GM20000 (cell line): ENCODE results near the gene ADAMTS1.

ENCODE experiments used
- DNase-seq: peaks from one replicate; pipeline ENCODE4 v3.0.0; 2012; ENCODE audit warnings: low spot score
- TF ChIP-seq, protein P1 (sequence below): IDR thresholded peaks from 2 replicates; pipeline ENCODE4 v1.5.1; 2012; ENCODE audit warnings: mild to moderate bottlenecking, control low read depth; ENCODE audit errors: extremely low read depth, missing control alignments

Gene ADAMTS1

DNA sequence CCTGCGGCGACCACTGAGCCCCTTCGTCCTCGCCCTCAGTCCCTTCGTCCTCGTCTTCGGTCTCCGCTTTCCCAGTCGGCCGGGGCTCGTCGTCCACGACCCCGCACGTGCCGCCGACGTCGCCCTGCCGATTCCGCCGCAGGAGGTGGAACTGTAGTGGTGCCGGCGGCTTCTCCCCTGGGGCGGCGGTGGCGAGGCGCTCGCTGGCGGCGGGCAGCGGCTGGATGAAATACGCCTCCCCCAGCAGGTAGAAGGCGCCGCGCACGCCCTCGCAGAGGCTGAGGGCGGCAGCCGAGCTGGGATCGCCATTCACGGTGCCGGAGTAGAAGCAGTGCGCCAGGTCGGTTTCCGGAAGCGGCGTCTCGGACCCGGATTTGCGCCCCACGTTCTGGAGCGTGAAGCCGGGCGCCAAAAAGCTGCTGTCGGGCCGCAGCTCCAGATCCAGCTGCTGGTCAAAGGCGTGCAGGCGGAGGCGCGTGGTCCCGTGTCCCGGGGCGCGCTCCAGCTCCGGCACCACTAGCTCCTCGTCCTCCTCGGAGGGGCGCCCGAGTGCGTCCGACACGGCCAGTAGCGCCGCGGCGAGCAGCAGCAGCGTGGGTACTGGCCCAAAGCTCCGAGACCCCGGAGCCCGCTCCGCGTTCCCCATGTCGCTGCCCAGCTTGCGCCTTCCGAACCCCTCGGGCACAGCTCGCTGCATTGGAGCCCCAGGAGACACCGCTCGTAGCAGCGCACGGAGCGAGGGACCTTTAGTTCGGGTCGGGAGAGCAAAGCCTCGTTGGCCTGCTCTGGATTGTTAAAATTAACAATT lies 747 bp downstream of the ADAMTS1 start:
- no peak for DNase-seq
- TF ChIP-seq, protein P1, sequence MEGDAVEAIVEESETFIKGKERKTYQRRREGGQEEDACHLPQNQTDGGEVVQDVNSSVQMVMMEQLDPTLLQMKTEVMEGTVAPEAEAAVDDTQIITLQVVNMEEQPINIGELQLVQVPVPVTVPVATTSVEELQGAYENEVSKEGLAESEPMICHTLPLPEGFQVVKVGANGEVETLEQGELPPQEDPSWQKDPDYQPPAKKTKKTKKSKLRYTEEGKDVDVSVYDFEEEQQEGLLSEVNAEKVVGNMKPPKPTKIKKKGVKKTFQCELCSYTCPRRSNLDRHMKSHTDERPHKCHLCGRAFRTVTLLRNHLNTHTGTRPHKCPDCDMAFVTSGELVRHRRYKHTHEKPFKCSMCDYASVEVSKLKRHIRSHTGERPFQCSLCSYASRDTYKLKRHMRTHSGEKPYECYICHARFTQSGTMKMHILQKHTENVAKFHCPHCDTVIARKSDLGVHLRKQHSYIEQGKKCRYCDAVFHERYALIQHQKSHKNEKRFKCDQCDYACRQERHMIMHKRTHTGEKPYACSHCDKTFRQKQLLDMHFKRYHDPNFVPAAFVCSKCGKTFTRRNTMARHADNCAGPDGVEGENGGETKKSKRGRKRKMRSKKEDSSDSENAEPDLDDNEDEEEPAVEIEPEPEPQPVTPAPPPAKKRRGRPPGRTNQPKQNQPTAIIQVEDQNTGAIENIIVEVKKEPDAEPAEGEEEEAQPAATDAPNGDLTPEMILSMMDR: no peak

DNA sequence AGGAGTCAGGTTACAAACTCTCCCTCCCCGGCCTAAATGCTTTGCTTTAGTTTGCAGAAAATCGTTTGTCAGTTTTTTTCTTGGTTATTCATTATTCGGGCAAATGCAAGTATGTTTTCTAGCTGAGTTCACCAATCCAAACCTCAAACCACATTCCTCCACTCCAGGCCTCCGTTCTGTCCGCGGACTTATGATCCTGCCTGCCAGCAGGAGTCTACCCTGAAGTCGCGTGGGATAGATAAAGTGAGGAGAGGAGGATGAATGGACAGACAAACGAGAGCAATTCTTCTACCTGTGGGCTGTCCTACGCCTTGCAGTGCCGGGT lies 1.3 kb downstream of the ADAMTS1 start:
- TF ChIP-seq, protein P1: no peak
- no peak for DNase-seq

DNA sequence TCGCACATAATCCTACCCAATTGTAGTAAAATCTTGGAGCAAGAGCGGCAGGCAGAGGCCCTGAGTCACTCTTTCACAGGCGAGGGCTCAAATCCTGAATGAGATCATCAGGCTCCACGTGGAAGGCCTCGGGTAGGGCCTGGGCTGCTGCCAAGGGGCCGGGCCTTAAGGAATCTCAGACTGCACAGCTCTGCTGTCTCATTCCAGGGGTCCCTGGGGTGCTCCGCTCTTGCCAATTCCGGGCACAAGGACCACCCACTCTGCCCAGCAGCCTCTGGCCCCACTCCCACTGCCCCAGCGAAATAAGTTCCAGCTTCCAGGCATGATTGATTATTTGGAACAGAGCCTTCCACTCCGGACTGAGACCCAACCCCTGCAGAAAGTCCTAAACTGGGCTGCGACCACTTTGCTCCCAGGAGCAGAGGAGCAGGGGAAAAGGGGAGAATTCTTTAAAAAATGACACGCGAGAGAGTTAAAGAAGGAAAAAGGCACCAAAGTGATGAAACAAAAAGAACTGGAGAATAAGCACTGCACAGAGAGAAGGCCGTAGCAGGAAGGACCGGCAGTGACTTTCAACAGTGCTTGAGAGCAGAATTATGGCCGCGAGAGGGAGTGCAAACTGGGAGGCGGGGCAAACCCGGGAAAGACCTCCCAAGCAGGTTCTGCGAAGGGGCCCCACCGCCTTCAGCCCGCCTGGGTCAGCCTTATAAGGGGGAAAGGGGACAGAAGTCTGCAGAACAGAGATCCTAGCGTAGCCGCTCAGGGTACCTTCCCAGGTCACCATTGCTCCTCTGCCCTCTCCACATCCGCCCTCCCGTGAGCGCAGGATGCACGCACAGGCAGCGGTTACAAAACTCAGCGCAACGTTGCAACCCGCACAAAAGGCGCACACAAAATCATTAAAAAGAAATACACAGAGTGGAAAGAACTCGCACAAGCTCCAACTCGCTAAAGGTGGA lies 2.0 kb downstream of the ADAMTS1 start:
- TF ChIP-seq, protein P1: no peak
- no peak for DNase-seq

DNA sequence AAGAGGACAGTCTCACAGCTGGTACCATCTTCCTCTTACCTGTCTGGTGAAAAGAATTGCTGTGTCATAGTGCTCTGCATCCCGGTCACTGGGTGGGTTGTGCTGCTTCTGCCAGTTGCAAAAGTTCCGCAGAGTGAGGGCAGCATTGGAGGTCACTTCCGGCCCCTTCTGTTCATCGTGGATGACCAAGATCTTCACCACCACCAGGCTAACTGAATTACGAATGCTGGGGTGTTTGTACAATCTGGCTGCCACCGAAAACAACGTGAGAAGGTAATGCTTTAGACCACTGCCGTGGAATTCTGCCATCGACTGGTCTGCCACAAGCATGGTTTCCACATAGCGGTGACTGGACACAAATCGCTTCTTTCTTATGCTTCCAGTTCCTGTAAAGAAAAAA lies 2.9 kb downstream of the ADAMTS1 start:
- DNase-seq: no peak
- TF ChIP-seq, protein P1: no peak

DNA sequence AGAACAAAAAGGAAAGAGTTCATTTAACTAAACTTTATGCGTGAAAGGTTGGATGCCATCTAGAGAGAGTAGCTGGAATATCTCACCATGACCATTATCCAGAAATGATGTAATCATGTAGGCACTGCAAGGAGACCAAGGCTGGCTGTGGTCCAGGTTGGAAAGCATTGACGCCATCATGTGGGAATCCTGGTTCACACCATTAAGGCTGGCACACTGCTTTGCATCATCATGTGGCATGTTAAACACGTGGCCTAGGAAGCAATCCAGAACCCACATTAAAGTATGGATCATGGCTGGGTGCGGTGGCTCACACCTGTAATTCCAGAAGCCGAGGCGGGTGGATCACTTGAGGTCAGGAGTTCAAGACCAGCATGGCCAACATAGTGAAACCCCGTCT lies 4.3 kb downstream of the ADAMTS1 start:
- DNase-seq: no peak
- TF ChIP-seq, protein P1: no peak

DNA sequence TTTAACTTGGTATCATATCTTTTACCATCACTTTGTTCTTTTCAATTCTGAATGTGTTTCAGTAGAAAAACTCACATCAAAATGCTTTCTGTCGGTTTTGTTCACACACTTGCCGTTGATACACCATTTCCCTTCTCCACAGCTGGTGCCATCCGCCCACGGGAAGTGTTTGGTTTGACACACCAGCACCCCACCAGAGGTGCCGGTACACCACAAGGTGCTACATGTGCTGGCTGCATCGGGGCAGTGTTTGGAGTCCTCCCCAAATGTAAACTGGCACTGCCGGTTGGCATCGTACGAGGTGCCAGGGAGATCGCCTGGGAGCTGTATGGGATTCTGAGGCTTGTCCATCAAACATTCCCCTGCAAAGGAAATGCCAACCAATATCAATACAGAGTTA lies 5.0 kb downstream of the ADAMTS1 start:
- TF ChIP-seq, protein P1: no peak
- DNase-seq: no peak

DNA sequence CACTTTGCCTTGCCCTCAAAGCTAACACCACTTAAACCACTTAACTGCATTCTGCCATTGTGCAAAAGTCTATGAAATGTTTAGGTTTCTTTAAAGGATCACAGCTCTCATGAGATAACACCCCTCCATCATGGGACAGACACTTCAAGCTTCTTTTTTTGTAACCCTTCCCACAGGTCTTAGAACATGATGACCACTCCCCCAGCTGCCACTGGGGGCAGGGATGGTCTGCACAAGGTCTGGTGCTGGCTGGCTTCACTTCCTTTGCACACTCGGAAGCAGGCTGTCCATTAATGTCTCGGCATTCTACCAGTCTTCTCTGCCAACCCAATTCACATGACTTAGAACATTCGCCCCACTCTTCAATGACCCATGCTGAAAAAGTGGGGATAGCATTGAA lies 7.7 kb downstream of the ADAMTS1 start:
- TF ChIP-seq, protein P1: no peak
- no peak for DNase-seq
